ENCODE measurements around the gene IL3. TPM values are rescaled to one million over a fixed set of nuclear protein-coding genes. Genes with fewer than 3 reads are reported as not detected.
A peak's percentile ranks its signal among the peaks of the same experiment; 100 is the strongest.

The IL3 gene
- total RNA-seq, 1 donor from 2014 or later = not detected

DNA sequence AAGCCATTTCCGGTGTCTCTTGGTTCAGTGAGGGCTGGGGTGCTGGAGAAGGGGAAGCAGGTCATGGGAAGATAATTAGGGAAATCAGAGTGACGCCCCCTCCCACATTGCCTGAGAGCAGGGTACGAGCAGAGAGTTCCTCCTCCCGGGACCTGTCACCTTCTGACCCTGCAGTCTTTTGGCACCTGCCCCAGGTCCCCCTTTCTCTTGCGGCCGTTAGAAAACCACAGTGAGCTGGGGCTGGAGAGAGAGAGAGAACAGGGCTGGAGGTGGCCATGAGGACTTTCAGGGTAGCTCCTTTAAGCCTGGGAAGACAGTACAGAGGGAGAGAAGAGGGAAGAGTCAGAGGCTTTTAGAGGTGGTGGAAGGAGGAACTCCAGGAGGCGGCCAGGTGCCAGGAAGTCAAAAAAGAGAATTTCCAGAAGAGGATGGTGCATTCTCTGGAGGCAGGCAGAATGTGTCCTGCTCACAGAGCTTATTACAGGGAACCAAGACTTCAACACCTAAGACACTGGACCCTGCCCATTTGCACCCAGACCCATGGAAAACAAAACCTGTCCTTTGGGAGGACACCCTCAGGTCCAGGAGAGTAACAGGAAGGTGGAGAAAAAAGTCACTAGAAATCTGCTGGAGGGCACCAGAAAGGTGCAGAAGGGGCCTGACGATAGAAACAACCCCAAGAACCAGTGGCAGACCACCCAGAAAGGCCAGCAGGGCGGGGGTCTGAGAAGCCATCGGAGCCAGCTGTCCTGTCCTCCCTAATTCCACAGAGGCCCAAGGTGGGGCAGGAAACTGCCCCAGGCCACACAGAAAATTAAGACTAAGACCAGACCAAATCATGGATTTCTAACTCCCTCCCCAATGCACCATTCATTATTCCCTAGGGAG lies 42.5 kb upstream of the IL3 start:
- H3K36me3 ChIP-seq = no peaks in the 10 kb centered on the region
- H3K27ac ChIP-seq = no peak overlapping the region
- H3K9me3 ChIP-seq = no peaks in the 10 kb centered on the region
- H3K27me3 ChIP-seq = no peaks in the 10 kb centered on the region
- DNase-seq (ENCODE audit: extremely low spot score in 2 of 2) = peak in 1 of 2 donors; percentile 65
- no peak overlapping the region for H3K4me3 ChIP-seq
- intact Hi-C loops (cut with DNase I) = no loop called here
- H3K4me1 ChIP-seq = no peaks in the 10 kb centered on the region
- TF ChIP-seq POLR2A (IDR thresholded peaks at IDR 0.05) (no peak), POLR2AphosphoS5 (IDR thresholded peaks at IDR 0.05; ENCODE audit: insufficient read depth in 1 of 2, low read depth in 1 of 2) (no peak)
- TF ChIP-seq, protein P1, sequence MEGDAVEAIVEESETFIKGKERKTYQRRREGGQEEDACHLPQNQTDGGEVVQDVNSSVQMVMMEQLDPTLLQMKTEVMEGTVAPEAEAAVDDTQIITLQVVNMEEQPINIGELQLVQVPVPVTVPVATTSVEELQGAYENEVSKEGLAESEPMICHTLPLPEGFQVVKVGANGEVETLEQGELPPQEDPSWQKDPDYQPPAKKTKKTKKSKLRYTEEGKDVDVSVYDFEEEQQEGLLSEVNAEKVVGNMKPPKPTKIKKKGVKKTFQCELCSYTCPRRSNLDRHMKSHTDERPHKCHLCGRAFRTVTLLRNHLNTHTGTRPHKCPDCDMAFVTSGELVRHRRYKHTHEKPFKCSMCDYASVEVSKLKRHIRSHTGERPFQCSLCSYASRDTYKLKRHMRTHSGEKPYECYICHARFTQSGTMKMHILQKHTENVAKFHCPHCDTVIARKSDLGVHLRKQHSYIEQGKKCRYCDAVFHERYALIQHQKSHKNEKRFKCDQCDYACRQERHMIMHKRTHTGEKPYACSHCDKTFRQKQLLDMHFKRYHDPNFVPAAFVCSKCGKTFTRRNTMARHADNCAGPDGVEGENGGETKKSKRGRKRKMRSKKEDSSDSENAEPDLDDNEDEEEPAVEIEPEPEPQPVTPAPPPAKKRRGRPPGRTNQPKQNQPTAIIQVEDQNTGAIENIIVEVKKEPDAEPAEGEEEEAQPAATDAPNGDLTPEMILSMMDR (IDR thresholded peaks at IDR 0.05) = no peak

DNA sequence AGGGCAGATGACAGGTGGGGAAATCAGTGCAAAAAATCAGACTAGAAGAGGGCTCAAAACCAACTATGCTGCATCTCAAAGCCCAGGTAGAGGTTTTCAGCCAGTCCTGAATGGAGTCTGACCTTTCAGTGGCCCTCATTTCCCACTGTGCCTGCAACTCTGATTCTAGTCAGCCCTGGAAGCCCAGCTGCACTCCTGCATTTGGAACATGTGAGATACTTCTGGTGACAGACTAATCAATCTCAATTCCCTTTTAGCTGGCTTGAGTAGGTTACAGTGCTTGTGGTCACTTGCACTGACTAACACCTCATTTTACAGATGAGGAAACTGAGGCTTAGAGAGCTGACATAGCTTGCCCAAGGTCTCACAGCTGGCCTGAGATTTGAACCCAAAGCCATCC lies 41.1 kb upstream of the IL3 start:
- H3K9me3 ChIP-seq = no peaks in the 10 kb centered on the region
- H3K4me1 ChIP-seq = no peaks in the 10 kb centered on the region
- no peak overlapping the region for H3K27ac ChIP-seq
- intact Hi-C loops (cut with DNase I) = no loop called here
- DNase-seq (ENCODE audit: extremely low spot score in 2 of 2) = no peak
- no peak for TF ChIP-seq POLR2AphosphoS5 (IDR thresholded peaks at IDR 0.05; ENCODE audit: insufficient read depth in 1 of 2, low read depth in 1 of 2)
- no peaks in the 10 kb centered on the region for H3K36me3 ChIP-seq
- no peak overlapping the region for H3K4me3 ChIP-seq
- no peaks in the 10 kb centered on the region for H3K27me3 ChIP-seq

DNA sequence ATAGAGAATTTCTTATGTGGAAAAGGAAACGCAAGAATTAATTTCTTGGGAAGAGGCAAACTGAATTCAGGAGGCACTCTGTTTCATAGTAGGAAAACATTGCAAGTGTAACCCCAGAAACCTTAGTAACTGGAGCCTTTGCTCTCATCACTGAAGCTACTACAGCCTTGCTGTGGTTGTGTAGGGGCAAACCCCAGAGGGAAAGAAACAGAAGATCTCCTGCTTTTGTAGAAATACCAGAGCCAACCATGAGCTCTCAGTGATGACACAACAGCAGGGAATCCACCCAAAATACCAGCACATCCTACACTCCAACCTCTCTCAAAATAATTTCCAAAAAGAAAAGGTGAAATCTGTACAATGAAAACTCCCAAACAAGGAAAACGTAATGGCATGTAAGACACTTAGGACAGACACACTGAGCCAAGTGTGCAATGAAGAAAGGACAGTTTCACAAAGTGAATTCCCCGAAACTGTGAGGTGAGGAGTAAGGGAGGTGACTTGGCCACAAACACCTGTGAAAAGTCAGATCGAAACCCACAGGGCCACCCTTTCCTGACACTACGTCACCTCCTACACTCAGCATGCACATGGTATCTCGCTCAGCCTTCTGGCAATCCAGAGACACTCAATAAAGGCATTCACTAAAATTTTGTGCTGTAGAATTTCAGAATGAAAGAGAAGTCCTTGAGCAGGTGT lies 40.4 kb upstream of the IL3 start:
- no peak for DNase-seq (ENCODE audit: extremely low spot score in 2 of 2)
- H3K9me3 ChIP-seq = no peaks in the 10 kb centered on the region
- intact Hi-C loops (cut with DNase I) = no loop called here

DNA sequence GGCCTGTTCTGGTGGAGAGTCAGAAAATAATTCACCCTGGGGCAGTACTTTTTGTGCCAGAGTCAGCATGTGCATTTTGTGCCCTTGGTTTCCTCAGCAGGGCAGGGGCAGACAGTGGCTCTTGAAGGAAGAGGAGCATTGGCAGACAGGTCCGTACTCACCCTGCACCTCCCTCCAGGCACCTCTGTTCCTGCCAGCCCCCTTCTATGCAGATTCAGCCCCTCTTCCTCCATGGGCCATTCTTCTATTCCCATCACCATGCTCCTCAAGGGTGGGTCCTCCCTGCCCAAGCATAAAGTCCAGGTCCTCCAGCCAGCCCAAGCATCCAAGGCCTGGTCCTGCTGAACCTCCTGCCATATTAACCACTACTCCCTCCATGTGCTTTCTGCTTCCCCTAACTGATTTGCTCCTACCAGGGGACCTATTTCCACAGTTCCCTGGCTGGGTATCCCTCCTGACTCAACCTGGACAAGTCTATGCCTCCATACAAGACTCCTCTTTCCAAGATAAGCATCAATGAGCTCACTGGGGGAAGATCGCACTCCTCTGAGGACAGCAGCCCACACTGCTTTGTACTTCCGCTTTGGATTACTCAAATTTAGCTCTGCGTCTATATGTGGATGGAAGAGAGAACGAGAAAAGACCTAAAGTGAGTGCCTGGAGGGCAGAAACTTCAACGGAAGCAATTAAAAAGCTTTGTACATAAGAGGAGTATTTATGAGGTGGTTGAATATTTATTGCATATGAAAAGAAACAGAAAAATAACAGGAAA lies 39.7 kb upstream of the IL3 start:
- H3K36me3 ChIP-seq = no peaks in the 10 kb centered on the region
- TF ChIP-seq POLR2A (IDR thresholded peaks at IDR 0.05) (no peak), POLR2AphosphoS5 (IDR thresholded peaks at IDR 0.05; ENCODE audit: insufficient read depth in 1 of 2, low read depth in 1 of 2) (no peak)
- TF ChIP-seq, protein P1 (IDR thresholded peaks at IDR 0.05) = no peak

More for the DNA sequence above, 40.4 kb upstream of the IL3 start:
- no peaks in the 10 kb centered on the region for H3K4me1 ChIP-seq
- H3K4me3 ChIP-seq = no peak overlapping the region
- H3K27ac ChIP-seq = no peak overlapping the region
- no peaks in the 10 kb centered on the region for H3K27me3 ChIP-seq
- H3K36me3 ChIP-seq = no peaks in the 10 kb centered on the region
- TF ChIP-seq, protein P1 (IDR thresholded peaks at IDR 0.05) = no peak
- TF ChIP-seq POLR2A (IDR thresholded peaks at IDR 0.05) (no peak), POLR2AphosphoS5 (IDR thresholded peaks at IDR 0.05; ENCODE audit: insufficient read depth in 1 of 2, low read depth in 1 of 2) (no peak)

DNA sequence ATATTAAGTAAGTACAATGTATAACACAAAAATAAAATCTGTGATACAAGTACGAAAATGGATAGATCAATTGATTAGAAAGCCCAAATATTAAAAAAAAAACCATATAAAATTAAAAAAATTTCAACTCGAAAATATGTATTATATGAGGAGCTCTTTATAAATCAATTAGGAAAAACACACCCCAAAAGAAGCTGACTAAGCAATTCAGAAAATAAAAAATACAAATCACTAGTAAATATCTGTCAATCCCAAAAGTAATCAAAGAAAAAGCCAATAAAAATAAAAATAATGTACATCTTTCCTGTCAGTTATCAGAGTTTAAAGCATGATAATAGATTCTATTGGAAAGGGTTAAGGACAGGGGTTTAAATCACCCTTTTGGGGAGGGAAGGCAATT lies 38.8 kb upstream of the IL3 start:
- H3K9me3 ChIP-seq = no peaks in the 10 kb centered on the region
- no peak for DNase-seq (ENCODE audit: extremely low spot score in 2 of 2)
- H3K4me1 ChIP-seq = no peaks in the 10 kb centered on the region
- TF ChIP-seq POLR2A (IDR thresholded peaks at IDR 0.05) = no peak
- TF ChIP-seq POLR2AphosphoS5 (IDR thresholded peaks at IDR 0.05; ENCODE audit: insufficient read depth in 1 of 2, low read depth in 1 of 2) = no peak
- TF ChIP-seq, protein P1 (IDR thresholded peaks at IDR 0.05) = no peak
- intact Hi-C loops (cut with DNase I) = no loop called here
- H3K4me3 ChIP-seq = no peak overlapping the region
- H3K27me3 ChIP-seq = no peaks in the 10 kb centered on the region
- H3K36me3 ChIP-seq = no peaks in the 10 kb centered on the region
- H3K27ac ChIP-seq = no peak overlapping the region

More for the DNA sequence above, 39.7 kb upstream of the IL3 start:
- intact Hi-C loops (cut with DNase I) = no loop called here
- Histone ChIP-seq H3K4me3 (no peak overlapping the region), H3K9me3 (no peaks in the 10 kb centered on the region), H3K27ac (no peak overlapping the region), H3K27me3 (no peaks in the 10 kb centered on the region), H3K4me1 (no peaks in the 10 kb centered on the region)
- DNase-seq (ENCODE audit: extremely low spot score in 2 of 2) = no peak

Data from vagina (tissue), 2 donors.